Type B pancreatic cell (in vitro differentiated cells): ENCODE measurements around the gene CCDC8. TPM values are rescaled to one million over a fixed set of nuclear protein-coding genes. Genes with fewer than 3 reads are reported as not detected.

Source experiments
- DNase-seq: peaks from one replicate; pipeline ENCODE4 v3.0.0; 2021; ENCODE audit warnings: mixed read lengths; ENCODE audit not compliant: unreplicated experiment; ENCODE audit errors: extremely low spot score
- H3K27ac Mint-ChIP-seq: 2 replicates; pipeline ENCODE4 v1.8.0; 2021; ENCODE audit warnings: mild to moderate bottlenecking, mixed read lengths
- H3K27me3 Mint-ChIP-seq: 2 replicates; pipeline ENCODE4 v1.8.0; 2021; ENCODE audit warnings: mixed read lengths
- H3K36me3 Mint-ChIP-seq: 2 replicates; pipeline ENCODE4 v1.8.0; 2021; ENCODE audit warnings: mixed read lengths
- H3K4me1 Mint-ChIP-seq: one replicate; pipeline ENCODE4 v1.8.0; 2021; ENCODE audit warnings: mixed read lengths; ENCODE audit not compliant: unreplicated experiment
- H3K4me3 Mint-ChIP-seq: 2 replicates; pipeline ENCODE4 v1.8.0; 2021; ENCODE audit warnings: mild to moderate bottlenecking, mixed read lengths
- H3K9me3 Mint-ChIP-seq: 2 replicates; pipeline ENCODE4 v1.8.0; 2021; ENCODE audit warnings: mixed read lengths
- CTCF ChIP-seq: fragments of 200-600 bp; sonication (generic); conservative IDR thresholded peaks from 2 replicates; pipeline ENCODE4 v1.5.0; 2021; ENCODE audit warnings: antibody characterized with exemption, mild to moderate bottlenecking
- total RNA-seq: library from RNA; stranded (reverse); gene quantifications from 2 replicates; pipeline ENCODE4 v1.2.1, GENCODE V29; 2021; ENCODE audit warnings: low replicate concordance

Gene CCDC8
- total RNA-seq, 1 donor from 2014 or later: 29.3 TPM

GRCh38 chr19:46368116-46368515 lies 45.2 kb downstream of the CCDC8 start:
- Mint-ChIP-seq H3K9me3 (no peaks in the 10 kb centered on the region), H3K27ac (no peak overlapping the region), H3K4me3 (no peak overlapping the region), H3K27me3 (no peaks in the 10 kb centered on the region), H3K4me1 (peaks cover 31% of the 10 kb centered on the region), H3K36me3 (peaks cover 17% of the 10 kb centered on the region)
- no peak for TF ChIP-seq CTCF
- no peak for DNase-seq

- Mint-ChIP-seq H3K4me3 (no peak overlapping the region), H3K27ac (no peak overlapping the region), H3K27me3 (no peaks in the 10 kb centered on the region), H3K9me3 (no peaks in the 10 kb centered on the region), H3K4me1 (peaks cover 31% of the 10 kb centered on the region), H3K36me3 (peaks cover 17% of the 10 kb centered on the region)
- DNase-seq: no peak
- TF ChIP-seq CTCF: no peak
Observed at GRCh38 chr19:46367426-46367825, 45.9 kb downstream of the CCDC8 start.

GRCh38 chr19:46366620-46367292 lies 46.6 kb downstream of the CCDC8 start:
- Mint-ChIP-seq H3K27ac (peak overlapping the region; percentile 50), H3K4me3 (no peak overlapping the region), H3K9me3 (no peaks in the 10 kb centered on the region), H3K36me3 (peaks cover 20% of the 10 kb centered on the region), H3K4me1 (peaks cover 24% of the 10 kb centered on the region), H3K27me3 (no peaks in the 10 kb centered on the region)
- no peak for DNase-seq
- no peak for TF ChIP-seq CTCF

DNA sequence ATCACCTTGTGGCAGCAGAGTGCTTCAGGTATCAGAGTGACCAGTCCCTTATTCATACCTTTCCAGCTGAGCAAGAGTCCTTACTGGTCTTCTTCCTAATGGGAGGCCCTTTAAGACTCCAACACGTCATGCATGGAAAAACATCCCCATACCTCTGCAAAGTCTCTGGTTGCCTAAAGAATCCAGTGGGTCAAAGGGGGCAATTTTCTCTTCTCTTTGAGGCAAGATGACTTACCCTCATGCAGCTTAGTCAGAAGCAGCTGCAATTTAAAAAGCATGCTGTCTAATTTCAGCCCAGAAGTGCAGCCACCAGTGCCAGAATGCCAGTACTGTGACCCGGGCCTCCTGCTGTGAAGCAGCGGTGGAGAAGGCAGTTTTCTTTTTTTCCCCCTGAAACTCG lies 47.8 kb downstream of the CCDC8 start:
- no peak for TF ChIP-seq CTCF
- Mint-ChIP-seq H3K36me3 (peaks cover 21% of the 10 kb centered on the region), H3K27me3 (no peaks in the 10 kb centered on the region), H3K4me1 (peaks cover 17% of the 10 kb centered on the region), H3K9me3 (no peaks in the 10 kb centered on the region), H3K4me3 (no peak overlapping the region), H3K27ac (no peak overlapping the region)
- no peak for DNase-seq

GRCh38 chr19:46364359-46364758 lies 49.0 kb downstream of the CCDC8 start:
- Mint-ChIP-seq H3K27me3 (no peaks in the 10 kb centered on the region), H3K27ac (no peak overlapping the region), H3K36me3 (peaks cover 21% of the 10 kb centered on the region), H3K9me3 (no peaks in the 10 kb centered on the region), H3K4me1 (peaks cover 17% of the 10 kb centered on the region), H3K4me3 (no peak overlapping the region)
- DNase-seq: no peak
- no peak for TF ChIP-seq CTCF
